ENCODE measurements around the gene FLNB. TPM values are rescaled to one million over a fixed set of nuclear protein-coding genes. Genes with fewer than 3 reads are reported as not detected.

The FLNB gene
- total and polyA plus RNA-seq, 2 of the 8 experiments (the other 6 are each of a cell fraction or from before 2014, with no cell fraction given): 72.3 to 118 TPM

DNA sequence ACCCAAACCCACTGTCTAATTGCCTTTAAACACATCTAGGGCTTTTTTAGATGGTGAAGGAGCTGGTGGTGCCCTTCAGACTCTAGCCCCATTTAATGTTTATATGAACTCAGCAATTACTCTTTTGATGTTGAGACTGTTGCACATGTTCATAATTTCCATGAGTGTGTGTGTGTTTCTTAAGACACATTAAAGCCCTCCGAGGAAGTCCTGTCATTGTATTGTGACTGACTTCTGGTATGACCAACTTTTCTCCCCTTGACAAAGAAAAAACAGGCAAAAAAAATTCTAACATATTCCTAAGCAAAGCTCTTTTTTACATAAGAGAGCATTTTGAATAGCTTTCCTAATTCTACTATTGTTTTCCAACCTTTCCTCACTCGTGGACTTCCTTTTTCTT, 91.6 kb downstream of the FLNB start:
- no peak overlapping the region for H2BK15ac ChIP-seq (ENCODE audit: low read length)
- 96% methylated on average over 2 of the region's 2 CpGs; no CpG with 5 or more reads in 1 of the 2 experiments for WGBS, 2 experiments (ENCODE audit: extremely low coverage in 1 of 2, insufficient coverage in 1 of 2, insufficient read length in 1 of 2, insufficient replicate concordance in 2 of 2, low coverage in 1 of 2, low lambda C conversion rate in 2 of 2, missing lambda C conversion rate in 1 of 2)
- CTCF ChIA-PET (ENCODE audit: partially characterized antibody): interaction anchor here (1.4 to 1.6 kb wide), 2 partner anchors 40 to 81 kb away, joined by 3 read pairs; no protein-coding TSS in a partner anchor
- peaks cover 22 to 65% (median 47%) of the 10 kb centered on the region in 4 experiments for H3K36me3 ChIP-seq (ENCODE audit: control insufficient read depth in 2 of 4, insufficient read depth in 4 of 4, low read length in 3 of 4)
- H3K4ac ChIP-seq (replicated peaks; ENCODE audit: insufficient read length, low read depth, low read length): no peak overlapping the region
- no peaks in the 10 kb centered on the region for H3K9me3 ChIP-seq (ENCODE audit: insufficient read depth in 2 of 2, low read depth in 1 of 2, low read length in 1 of 2)
- H3K56ac ChIP-seq (replicated peaks; ENCODE audit: insufficient read length, low read depth, low read length): no peak overlapping the region
- POLR2A ChIA-PET (ENCODE audit: partially characterized antibody): no interaction called here
- H4K8ac ChIP-seq (ENCODE audit: extremely low read depth, insufficient read depth, low read length): no peak overlapping the region
- H4K5ac ChIP-seq (ENCODE audit: insufficient read length, low read depth, low read length): no peak overlapping the region
- H3K14ac ChIP-seq (ENCODE audit: insufficient read length): no peak overlapping the region
- no peak overlapping the region for H3K18ac ChIP-seq (ENCODE audit: extremely low read depth, low read length)
- no peak overlapping the region for H3K4me2 ChIP-seq (ENCODE audit: insufficient read depth in 1 of 2, low read depth in 2 of 2, low read length in 2 of 2)
- no peaks in the 10 kb centered on the region for H3K4me1 ChIP-seq (replicated peaks in 1 of 4; ENCODE audit: control insufficient read depth in 3 of 4, insufficient read depth in 4 of 4, low read length in 3 of 4)
- no peak overlapping the region for H2AK5ac ChIP-seq (ENCODE audit: low read depth, low read length)
- no peak overlapping the region for H3K23ac ChIP-seq (ENCODE audit: insufficient read length)
- no peak overlapping the region for H3K4me3 ChIP-seq (ENCODE audit: extremely low read depth in 1 of 4, insufficient read depth in 2 of 4, low read depth in 3 of 4, low read length in 4 of 4)
- no peak overlapping the region for H3K27ac ChIP-seq (ENCODE audit: low read depth, low read length)
- peaks cover 2% of the 10 kb centered on the region; the same call in 1 of the 2 replicates for H3K79me1 ChIP-seq (ENCODE audit: low read depth, low read length)
- no peak overlapping the region for H2BK5ac ChIP-seq (ENCODE audit: low read depth, low read length)
- no peaks in the 10 kb centered on the region for H3K27me3 ChIP-seq (replicated peaks in 1 of 4; ENCODE audit: control insufficient read depth in 3 of 4, extremely low read depth in 1 of 4, insufficient read depth in 3 of 4, low read length in 3 of 4)
- no peak overlapping the region for H2AFZ ChIP-seq (ENCODE audit: low read length)
- H2BK12ac ChIP-seq (ENCODE audit: low read depth, low read length): no peak overlapping the region
- no peaks in the 10 kb centered on the region for H3K79me2 ChIP-seq (ENCODE audit: control insufficient read depth in 1 of 2, insufficient read depth in 2 of 2, low read length in 2 of 2)
- TF ChIP-seq RNF2 (IDR thresholded peaks at IDR 0.05; ENCODE audit: borderline replicate concordance, low read depth, low read length, missing control alignments, poor library complexity, severe bottlenecking) (no peak), ZNF274 (IDR thresholded peaks at IDR 0.05; ENCODE audit: borderline replicate concordance, extremely low read depth, low read length) (no peak), SIN3A (conservative IDR thresholded peaks at IDR 0.05 in 1 of 2, IDR thresholded peaks at IDR 0.05 in 1 of 2; ENCODE audit: low read depth in 1 of 2, low read length in 2 of 2) (no peak), SP4 (IDR thresholded peaks at IDR 0.05; ENCODE audit: low read length) (no peak), RAD21 (IDR thresholded peaks at IDR 0.05 in 1 of 2, conservative IDR thresholded peaks at IDR 0.05 in 1 of 2; ENCODE audit: low read depth in 2 of 2, low read length in 2 of 2) (no peak), EGR1 (IDR thresholded peaks at IDR 0.05; ENCODE audit: borderline replicate concordance, low read depth, low read length) (no peak), GABPA (IDR thresholded peaks at IDR 0.05; ENCODE audit: borderline replicate concordance, insufficient read depth, low read length) (no peak)
- H4K20me1 ChIP-seq (replicated peaks in 1 of 2; ENCODE audit: control insufficient read depth in 1 of 2, insufficient read depth in 2 of 2, low read length in 2 of 2): peaks cover 0 to 2% of the 10 kb centered on the region in 2 experiments
- no peak overlapping the region for H2BK20ac ChIP-seq (ENCODE audit: low read length)
- H4K91ac ChIP-seq (replicated peaks; ENCODE audit: insufficient read length, low read length): no peak overlapping the region
- no peak for FAIRE-seq
- DNase-seq (ENCODE audit: low read depth in 1 of 2, low spot score in 2 of 2): no peak
- H3K9ac ChIP-seq (replicated peaks in 1 of 4; ENCODE audit: extremely low read depth in 1 of 4, low read depth in 3 of 4, low read length in 3 of 4): no peak overlapping the region
- no peak overlapping the region for H2BK120ac ChIP-seq (replicated peaks; ENCODE audit: low read depth, low read length)
- no peaks in the 10 kb centered on the region for H3K23me2 ChIP-seq (ENCODE audit: low read depth, low read length)
